Stimulated activated CD8-positive, alpha-beta memory T cell treated with anti-CD3 and anti-CD28 coated beads, Interleukin-4, amount 100 ng/mL, for 4 hours (primary cell): ENCODE data around the gene KCNQ4.
A peak's percentile ranks its signal among the peaks of the same experiment; 100 is the strongest.

Source experiments
- DNase-seq, 2 donors: peaks; one replicate each; pipeline ENCODE4 v3.0.0-alpha.2; 2020; ENCODE audit warnings: low read depth in 2 of 2, low spot score in 1 of 2

The KCNQ4 gene

DNA sequence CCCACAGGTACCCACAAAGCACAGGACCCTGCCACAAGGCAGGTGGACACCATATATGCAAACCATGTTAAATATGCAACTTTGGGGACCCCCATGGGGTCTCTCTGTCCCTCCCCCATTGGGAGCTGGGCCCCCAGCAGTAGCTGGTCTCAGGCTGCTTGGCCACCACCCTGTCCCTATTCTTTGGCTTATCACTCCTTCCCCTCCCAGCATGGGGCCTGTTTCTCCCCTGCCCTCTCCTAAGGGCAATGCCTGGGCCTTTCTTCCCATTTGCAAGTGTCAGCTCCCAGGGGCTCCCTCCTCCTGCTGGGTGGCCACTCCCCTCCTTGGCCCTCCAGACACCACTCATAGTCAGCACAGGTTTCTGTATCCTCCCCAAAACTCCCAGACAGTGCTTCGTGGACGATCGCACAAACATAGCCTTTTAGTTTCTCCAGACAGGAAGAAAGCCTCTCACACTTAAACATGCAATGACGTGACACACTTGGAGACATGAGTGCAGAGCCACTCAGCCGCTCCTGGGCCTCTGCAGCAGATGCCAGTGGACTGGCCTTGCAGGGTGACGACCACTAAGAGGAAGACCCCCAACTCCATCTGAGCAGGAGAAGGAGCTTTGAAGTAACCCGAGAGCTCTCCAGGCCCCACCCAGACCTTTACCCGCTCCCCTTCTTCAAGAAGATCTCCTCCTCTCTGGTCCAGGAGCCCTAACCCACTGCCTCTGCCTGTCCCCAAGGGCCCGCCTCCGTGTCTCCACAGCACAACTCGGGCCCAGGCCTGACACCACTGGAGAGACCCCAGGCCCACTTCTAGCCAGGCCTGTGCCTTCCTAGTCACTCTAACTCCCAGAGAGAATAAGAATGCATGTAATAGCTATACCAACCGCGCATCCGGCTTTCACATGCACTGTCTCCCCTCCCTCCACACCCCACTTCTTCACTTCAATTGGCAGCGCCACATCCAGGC lies 55.7 kb downstream of the KCNQ4 start:
- no peak for DNase-seq

DNA sequence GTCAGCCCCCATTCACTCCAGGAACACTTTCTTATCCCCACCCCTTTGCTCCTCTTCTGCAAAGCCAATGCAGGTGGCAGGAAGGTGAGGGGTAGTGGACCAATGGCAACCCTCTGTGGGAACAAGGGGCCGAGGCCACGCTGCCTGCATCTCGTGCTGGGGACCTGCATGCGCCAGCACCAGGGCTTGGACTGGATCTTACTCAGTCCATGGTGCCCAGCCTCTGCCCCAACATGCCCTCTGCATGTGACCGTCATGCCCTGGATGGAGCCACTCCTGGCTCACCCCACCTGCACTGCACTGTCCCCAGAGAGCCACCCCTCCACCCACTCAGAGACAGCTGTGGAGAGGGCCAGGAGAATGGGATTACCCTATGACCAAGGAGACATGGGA lies 56.4 kb downstream of the KCNQ4 start:
- DNase-seq = no peak

DNA sequence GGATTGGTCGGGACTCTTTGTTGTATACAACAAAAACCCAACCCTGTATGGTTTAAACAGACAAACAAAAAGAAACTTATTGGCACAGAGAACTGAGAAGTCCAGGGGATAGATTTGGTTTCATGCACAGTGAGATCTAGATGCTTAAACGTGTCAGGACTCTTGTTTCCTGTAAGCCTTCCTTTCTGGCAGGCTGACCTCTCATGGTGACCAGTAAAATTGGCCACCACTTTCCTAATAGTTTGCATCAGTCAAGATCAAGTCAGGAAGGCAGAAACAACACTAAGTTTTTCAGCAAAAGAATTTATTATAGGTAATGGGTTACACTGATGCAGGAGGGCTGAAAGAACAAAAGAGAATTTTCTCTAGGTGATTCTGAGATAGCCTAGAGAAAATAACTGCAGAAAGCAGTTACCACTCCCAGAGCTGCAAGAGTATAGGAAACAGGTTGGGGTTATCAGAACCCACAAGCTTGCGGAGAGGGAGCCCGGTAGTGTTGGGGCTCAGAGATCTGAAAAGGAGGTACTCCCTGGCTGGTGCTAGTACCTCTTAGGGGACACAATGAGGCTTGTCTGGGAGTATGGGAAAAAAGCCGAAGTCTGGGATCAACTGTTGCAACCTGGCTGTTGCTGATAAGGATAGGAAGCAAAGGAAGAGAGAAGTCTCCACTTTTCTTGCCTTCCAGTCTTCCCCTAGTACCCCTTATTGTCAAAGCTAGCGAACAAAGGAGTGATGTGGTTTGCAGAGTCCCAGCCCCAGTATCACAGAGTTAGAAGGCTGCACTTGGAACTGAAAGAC lies 57.1 kb downstream of the KCNQ4 start:
- no peak for DNase-seq

DNA sequence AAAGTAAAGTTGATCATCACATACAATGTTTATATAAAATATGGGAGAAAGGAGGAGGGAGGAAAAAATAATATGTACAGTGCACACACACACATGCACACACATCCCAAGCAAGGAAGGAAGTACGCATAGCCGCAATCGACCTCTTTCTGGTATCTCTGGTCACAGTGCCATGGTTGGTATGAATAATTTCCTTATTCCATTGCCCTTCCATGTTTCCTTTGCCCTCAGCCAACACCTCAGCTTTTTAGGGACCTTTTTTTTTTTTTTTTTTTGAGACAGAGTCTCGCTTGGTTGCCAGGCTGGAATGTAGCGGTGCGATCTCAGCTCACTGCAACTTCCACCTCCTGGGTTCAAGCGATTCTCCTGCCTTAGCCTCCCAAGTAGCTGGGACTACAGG lies 58.0 kb downstream of the KCNQ4 start:
- DNase-seq = no peak

DNA sequence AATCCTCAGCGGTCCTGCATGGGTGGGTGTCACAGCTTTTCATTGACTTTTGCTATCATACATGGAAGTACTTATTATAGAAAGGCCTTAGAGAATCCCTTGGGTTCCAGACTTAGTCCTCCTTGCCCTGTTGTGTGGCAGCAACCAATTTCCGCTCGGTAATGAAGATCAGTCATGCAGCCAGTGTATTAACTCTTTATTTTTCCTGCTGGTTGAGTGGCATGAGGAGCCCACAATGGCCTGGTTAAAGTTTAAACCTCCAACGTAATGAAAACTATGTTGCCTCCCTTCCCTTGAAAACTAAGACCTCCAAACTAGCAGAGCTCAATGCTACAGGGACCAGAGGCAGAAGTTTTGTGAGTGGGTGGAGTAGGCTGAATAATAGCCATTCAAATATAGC lies 58.6 kb downstream of the KCNQ4 start:
- no peak for DNase-seq

DNA sequence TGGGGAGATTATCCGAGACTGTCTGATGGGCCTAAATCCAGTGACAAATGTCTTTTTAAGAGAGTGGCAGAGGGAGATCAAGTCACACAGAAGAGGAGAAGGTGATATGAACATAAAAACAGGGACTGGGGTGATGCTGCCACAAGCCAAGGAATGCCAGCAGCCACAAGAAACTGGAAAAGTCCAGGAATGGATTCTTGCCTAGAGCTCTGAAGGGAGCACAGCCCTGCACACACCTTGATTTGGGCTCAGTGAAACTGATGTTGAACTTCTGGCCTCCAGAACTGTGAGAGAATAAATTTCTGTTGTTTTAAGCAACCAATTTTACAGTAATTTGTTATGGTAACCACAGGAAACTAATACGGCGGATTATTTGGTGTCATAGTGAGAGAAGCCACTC lies 59.1 kb downstream of the KCNQ4 start:
- DNase-seq = no peak

DNA sequence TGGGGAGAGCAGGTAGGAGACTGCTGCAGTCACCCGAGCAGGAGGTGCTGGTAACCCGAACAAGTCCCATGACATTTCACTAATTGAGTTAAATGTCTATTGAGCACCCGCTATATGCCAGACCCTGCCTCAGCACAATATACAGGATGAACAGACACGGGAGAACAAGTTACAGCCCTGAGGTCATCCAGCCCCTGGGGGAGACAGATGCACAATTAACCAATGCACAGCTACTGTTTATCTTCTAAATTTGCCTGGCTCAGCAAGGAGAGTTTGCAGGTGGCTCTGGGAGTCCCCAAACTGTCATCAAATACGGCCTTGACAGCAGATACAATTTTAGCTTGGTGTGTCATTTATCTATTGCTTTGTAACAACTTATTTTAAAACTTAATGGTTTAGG lies 60.5 kb downstream of the KCNQ4 start:
- no peak for DNase-seq

DNA sequence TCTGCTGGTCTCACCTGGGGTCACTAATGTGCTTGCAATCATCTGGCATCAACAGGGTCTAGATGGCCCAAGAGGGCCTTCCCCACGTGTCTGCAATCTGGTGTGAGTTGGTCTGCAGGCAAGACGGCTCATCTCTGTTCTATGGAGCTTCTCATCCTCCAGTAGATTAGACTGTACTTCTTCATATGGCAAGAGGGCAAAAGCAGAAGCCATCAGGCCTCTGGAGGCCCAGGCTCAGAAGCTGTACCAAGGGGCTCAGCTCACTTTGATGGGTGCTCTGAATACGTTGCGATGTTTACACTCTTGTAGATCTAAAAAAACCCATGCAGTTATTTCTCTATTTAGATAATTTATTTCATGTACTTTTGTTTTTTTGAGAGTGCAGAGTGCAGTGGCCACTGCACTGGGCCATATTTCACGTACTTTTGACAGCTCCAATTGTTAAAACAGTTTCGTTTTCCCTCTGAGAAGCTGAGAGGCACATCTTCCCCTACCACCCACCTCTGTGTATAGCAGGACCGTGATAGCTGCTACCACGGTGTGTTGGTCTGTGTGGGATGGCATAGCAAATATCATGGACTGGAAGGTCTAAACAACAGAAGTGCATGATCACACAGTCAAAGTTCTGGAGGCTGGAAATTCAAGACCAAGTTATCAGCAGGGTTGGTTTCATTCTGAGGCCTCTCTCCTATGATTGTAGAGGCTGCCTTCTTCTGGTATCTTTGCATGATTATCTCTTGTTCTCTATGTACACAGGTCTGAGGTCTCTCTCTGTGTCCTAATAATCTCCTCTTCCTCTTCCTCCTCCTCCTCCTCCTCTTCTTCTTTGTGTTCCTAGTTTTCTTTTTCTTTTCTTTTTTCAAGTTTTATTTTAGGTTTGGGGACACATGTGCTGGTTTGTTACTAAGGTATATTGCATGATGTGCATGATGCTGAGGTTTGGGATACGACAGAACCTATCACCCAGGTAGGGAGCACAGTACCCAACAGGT lies 61.6 kb downstream of the KCNQ4 start:
- DNase-seq = no peak

DNA sequence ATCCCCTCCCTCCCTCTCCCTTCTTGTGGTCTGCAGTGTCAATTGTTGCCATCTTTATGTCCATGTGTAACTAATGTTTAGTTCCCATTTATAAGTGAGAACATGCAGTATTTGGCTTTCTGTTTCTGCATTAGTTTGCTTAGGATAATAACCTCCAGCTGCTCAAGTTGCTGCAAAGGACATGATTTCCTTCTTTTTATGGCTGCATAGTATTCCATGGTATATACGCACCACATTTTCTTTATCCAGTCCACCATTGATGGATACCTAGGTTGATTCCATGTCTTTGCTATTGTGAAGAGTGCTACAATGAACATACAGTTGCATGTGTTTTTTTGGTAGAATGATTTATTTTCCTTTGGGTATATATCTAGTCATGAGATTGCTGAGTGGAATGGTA lies 62.3 kb downstream of the KCNQ4 start:
- no peak for DNase-seq

DNA sequence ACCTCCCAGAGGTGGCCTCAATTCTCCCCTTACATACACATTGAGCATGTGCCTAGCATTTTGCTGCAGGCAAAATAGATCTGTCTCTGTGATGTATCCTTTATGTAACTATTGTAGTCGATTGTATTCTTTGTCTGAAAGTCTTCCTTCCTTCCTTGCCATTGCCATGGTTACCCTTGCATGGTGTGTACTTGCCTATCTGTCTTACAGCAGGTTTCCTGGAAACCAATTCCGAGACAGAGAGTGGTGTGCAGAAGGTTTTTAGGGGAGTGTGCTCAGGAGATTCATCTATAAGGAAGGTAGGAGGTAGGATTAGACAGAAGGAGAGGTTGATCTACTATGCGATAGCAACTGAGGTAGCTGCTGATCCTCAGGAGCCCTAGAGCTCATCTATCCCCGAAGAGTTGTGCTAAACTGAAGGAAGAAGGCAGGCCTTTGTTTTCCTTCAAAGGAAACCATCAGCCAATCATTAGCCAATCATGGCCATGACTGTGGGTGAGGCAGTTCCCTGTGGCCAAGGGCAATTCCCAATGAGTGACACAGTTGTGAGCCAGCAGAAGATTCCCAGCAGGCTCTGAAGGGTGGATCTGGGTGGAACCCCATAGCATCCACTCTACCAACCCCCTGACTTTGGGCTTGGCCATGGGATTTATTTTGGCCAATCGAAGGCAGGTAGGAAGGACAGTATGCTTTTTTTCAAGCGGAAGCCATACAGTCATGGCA lies 63.6 kb downstream of the KCNQ4 start:
- no peak for DNase-seq

DNA sequence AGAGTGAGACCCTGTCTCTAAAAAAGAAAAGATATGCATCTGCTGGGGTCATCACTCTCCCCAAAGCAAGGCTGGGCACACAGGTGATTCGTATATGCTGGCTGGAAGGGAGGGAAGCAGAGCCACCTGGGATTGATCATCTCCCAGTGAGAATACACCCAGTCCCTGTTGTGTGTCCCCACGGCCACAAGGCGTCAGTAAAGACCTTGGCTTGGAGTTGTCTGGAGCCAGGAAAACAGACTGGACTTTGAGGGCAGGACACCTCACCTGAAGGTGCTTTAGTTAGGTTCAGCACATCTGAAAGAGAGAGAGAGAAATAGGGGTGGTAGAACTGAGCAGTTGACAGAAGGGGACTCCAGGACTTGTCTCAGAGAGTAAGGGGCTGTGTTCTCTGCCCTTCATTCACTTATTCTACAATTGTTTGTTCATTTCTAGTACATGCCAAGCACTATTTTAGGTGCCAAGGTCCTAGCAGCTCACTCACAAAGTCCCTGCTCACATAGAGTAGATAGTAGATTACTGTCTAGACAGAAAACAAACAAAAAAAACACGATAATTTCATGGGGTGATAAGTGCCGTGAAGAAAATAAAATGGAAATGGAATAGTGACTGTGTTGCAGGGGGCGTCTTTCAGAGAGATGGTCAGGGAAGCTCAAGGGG lies 65.1 kb downstream of the KCNQ4 start:
- no peak for DNase-seq

DNA sequence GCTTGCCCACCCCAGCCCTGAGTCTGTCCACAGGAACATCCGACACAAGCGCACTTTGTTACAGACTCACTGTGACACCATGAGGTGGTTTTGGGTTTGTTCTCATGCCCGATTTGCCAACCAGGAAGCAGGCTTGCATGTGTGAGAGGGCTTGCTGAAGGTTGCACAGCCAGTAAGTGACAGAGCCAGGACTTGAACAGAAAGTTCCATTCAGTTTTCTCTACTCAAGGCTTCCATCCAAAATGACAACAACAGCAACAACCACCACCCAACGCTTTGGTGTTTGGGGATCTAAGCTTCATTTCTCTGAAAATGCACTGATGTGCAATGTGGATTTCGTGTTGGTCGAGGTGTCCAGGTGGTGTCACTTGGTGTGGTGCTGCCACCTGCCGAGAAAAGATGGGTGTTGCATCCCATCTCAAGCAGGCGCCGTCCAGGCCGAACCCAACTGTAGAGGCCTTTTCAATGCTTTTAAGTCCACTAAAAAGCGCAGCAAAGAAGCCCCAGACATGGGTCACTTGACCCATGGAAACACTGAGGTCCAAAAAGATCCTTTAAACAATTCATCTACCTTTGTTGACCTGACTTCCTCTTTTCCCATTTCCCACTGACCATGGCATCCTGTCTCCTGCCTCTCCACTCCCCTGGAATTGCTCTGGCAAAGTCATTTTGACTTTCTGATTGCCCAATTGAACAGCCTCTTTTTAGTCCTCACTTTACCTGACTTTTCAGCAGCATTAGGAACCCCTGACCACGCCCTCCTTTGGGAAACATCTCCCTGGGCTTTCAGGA lies 66.4 kb downstream of the KCNQ4 start:
- peak; percentile 40 to 49 for DNase-seq

DNA sequence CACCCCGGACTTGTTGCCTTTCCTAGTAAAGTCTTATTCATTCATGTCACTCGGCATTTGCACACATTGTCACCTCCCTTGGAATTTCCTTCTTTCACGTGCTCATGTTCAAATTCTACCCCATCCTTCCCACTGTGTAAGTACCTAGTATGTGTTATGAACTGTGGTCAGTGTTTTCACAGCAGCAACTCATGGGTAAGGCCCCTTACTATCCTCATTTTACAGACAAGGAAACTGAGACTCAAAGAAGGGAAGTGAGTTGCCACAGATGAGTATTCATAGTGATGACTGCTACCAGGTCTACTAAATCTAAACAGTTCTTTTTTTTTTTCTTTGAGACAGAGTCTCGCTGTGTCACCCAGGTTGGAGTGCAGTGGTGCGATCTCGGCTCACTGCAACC lies 68.1 kb downstream of the KCNQ4 start:
- DNase-seq = no peak

DNA sequence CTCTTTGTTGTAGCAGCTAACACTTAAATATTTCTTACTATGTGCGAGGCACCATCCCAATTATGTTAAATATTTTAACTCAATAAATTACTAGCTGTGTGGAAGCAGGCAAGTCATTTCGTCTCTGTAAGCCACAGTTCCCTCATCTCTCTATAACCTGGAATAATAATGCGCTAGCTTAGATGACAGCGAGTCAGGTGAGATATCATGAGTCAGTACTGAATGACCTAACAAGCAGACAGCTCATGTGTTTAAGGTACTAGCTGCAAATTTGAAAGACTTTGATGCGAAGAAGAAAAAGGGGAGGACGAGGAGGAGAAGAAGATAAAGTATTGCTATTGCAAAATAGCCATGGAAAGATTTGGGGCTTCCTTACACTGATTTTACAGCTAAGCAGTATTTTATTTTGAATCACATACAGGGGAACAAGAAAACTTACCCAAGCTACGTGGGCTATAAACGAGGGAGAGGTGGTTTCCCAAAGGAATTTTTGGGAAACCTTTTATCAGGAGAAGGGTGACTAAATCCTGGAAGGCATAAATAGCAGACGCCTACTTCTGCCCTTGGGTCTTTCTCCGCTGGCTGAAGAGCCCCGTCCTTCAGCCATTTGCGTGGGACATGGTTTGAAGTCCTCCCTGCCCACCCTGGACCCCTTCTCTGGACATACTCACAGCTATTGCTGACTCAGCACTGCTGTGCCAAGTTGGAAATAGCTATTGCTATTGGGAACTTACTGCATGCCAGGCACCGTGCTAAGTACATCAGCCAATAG lies 69.7 kb downstream of the KCNQ4 start:
- no peak for DNase-seq

DNA sequence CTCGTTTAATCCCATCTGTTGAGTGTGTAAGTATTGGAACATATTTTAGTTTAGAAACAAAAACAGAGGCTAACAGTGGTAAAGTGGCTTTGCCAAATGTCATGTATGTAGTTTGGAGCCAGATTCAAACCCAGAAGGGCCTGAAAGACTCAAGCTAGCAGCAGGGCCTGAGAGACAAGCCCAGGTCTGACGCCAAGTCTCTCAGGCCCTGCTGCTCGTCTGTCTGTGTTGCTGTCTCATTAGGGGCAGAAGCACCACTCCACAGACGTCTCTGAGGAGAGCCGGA lies 70.2 kb downstream of the KCNQ4 start:
- DNase-seq = no peak

DNA sequence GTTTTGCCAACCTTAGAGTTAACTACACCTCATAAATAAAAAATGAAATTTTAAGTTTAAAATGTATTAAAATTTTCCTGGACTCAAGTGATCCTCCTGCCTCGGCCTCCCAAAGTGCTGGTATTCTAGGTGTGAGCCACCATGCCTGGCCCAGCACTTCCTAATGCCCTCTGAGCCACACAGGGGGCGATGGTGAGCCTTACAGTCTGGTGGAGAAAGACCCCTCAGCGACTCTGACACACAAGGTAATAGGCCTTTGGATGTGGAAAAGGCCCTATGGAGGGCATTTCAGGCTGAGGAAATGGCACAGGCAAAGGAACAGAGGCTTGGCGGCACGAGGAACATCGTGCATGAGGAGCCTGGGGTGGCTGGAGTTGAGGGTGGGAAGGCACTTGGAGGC lies 71.9 kb downstream of the KCNQ4 start:
- no peak for DNase-seq

DNA sequence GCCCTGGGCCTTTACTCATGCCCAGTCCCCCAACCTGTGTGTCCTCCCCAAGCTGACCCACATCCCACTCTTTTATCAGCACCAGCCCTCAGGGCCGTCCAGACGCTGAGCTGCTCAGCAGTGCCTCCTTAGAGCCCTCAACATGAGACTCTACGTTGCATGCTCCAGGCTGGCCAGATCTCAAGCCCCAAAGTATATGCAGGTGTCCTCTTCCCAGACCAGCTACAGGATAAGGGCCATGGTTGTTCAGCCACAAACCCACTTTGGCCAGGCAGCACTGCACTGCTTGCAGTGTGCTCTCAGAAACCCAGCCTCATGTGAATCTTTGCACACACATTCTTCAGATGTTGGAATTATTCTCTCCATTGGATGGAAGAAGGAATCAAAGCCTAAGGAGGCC lies 72.5 kb downstream of the KCNQ4 start:
- DNase-seq = no peak

DNA sequence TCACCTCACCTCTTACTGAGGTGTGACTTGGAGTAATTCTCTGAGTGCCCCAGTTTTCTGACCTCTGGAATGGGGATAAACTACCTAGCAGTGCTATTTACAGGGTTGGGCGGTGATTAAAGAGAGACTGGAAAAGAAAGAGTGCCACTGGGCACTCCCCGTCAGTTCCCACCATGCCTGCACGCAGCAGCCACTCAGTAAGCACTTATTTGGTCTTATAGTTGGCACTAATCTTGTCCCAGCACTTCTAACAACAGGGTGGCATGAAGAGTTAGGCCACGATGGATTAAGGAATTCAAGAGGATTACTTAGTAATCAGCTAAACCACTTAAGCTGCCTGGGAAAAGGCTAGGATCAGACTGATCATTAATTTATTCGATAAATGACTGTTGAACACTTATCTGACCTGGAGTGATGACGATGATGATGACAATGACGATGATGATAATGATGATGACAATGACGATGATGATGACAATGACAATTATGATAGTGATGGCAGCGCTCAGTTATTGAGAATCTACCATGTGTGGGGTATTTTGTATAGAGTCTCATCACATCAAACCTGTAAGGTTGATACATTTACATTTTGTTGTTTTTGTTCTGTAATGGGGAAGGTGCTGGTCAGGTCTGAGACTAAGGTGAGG lies 73.2 kb downstream of the KCNQ4 start:
- no peak for DNase-seq
